Measurements from ENCODE around the gene ITGBL1. TPM values are rescaled to one million over a fixed set of nuclear protein-coding genes. Genes with fewer than 3 reads are reported as not detected.

Gene ITGBL1
- polyA plus RNA-seq, 4 donors = 0.06 to 0.73 TPM; not detected in 2

DNA sequence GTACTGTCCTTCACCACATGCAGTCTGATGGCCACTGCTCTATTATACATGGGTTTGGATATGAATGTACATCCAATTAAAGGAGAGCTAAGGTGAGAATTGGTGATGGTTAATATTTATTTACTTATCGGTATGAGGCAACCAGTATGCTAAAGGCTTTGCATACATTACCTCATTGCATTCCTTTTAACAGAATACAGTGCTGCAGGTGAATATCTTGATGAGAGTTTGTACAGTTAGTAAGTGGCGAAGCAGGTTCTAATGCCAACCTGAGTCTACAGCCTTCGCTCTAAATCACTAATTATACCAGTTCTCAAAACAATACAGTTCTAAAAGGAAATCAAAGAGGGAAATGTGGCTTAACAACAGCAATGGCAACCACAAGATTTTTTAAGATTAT, 284.1 kb downstream of the ITGBL1 start:
- no peaks in the 10 kb centered on the region for H3K9me3 ChIP-seq (ENCODE audit: control insufficient read depth in 2 of 2, insufficient read depth in 1 of 2, low read depth in 1 of 2, low read length in 1 of 2)
- no peak for FAIRE-seq
- no peaks in the 10 kb centered on the region for H3K4me1 ChIP-seq (ENCODE audit: control insufficient read depth in 3 of 3, insufficient read depth in 2 of 3, low read depth in 1 of 3, low read length in 2 of 3)
- H3K27me3 ChIP-seq (ENCODE audit: control insufficient read depth in 3 of 3, insufficient read depth in 3 of 3, low read length in 3 of 3) = no peaks in the 10 kb centered on the region
- H3K36me3 ChIP-seq (ENCODE audit: control insufficient read depth in 3 of 3, insufficient read depth in 2 of 3, low read depth in 1 of 3, low read length in 3 of 3) = no peaks in the 10 kb centered on the region
- H3K27ac ChIP-seq (ENCODE audit: low read depth in 1 of 3, low read length in 2 of 3) = no peak overlapping the region
- DNase-seq = no peak
- 57 to 62% (median 57%) methylated on average over 3 of the region's 3 CpGs for WGBS, 3 donors
- H3K4me3 ChIP-seq (ENCODE audit: low read depth in 1 of 3, low read length in 3 of 3) = no peak overlapping the region

GRCh38 chr13:101738336-101738735, 285.9 kb downstream of the ITGBL1 start:
- no peak for FAIRE-seq
- no peak overlapping the region for H3K27ac ChIP-seq (ENCODE audit: low read depth in 1 of 3, low read length in 2 of 3)
- no peaks in the 10 kb centered on the region for H3K9me3 ChIP-seq (ENCODE audit: control insufficient read depth in 2 of 2, insufficient read depth in 1 of 2, low read depth in 1 of 2, low read length in 1 of 2)
- no peaks in the 10 kb centered on the region for H3K27me3 ChIP-seq (ENCODE audit: control insufficient read depth in 3 of 3, insufficient read depth in 3 of 3, low read length in 3 of 3)
- DNase-seq = no peak
- no peaks in the 10 kb centered on the region for H3K36me3 ChIP-seq (ENCODE audit: control insufficient read depth in 3 of 3, insufficient read depth in 2 of 3, low read depth in 1 of 3, low read length in 3 of 3)
- no peaks in the 10 kb centered on the region for H3K4me1 ChIP-seq (ENCODE audit: control insufficient read depth in 3 of 3, insufficient read depth in 2 of 3, low read depth in 1 of 3, low read length in 2 of 3)
- WGBS, 3 donors = 35 to 72% (median 55%) methylated on average over 2 of the region's 2 CpGs
- no peak overlapping the region for H3K4me3 ChIP-seq (ENCODE audit: low read depth in 1 of 3, low read length in 3 of 3)

- no peak for FAIRE-seq
- H3K4me1 ChIP-seq (ENCODE audit: control insufficient read depth in 3 of 3, insufficient read depth in 2 of 3, low read depth in 1 of 3, low read length in 2 of 3) = no peaks in the 10 kb centered on the region
- 56 to 69% (median 62%) methylated on average over 9 of the region's 9 CpGs for WGBS, 3 donors
- no peak overlapping the region for H3K27ac ChIP-seq (ENCODE audit: low read depth in 1 of 3, low read length in 2 of 3)
- H3K27me3 ChIP-seq (ENCODE audit: control insufficient read depth in 3 of 3, insufficient read depth in 3 of 3, low read length in 3 of 3) = no peaks in the 10 kb centered on the region
- H3K9me3 ChIP-seq (ENCODE audit: control insufficient read depth in 2 of 2, insufficient read depth in 1 of 2, low read depth in 1 of 2, low read length in 1 of 2) = no peaks in the 10 kb centered on the region
- DNase-seq = no peak
- no peaks in the 10 kb centered on the region for H3K36me3 ChIP-seq (ENCODE audit: control insufficient read depth in 3 of 3, insufficient read depth in 2 of 3, low read depth in 1 of 3, low read length in 3 of 3)
- H3K4me3 ChIP-seq (ENCODE audit: low read depth in 1 of 3, low read length in 3 of 3) = no peak overlapping the region
These were observed 287.1 kb downstream of the ITGBL1 start for GRCh38 chr13:101739382-101740178.

- no peaks in the 10 kb centered on the region for H3K4me1 ChIP-seq (ENCODE audit: control insufficient read depth in 3 of 3, insufficient read depth in 2 of 3, low read depth in 1 of 3, low read length in 2 of 3)
- no peaks in the 10 kb centered on the region for H3K27me3 ChIP-seq (ENCODE audit: control insufficient read depth in 3 of 3, insufficient read depth in 3 of 3, low read length in 3 of 3)
- FAIRE-seq (no peak), DNase-seq (no peak)
- no peak overlapping the region for H3K27ac ChIP-seq (ENCODE audit: low read depth in 1 of 3, low read length in 2 of 3)
- no peaks in the 10 kb centered on the region for H3K9me3 ChIP-seq (ENCODE audit: control insufficient read depth in 2 of 2, insufficient read depth in 1 of 2, low read depth in 1 of 2, low read length in 1 of 2)
- no peak overlapping the region for H3K4me3 ChIP-seq (ENCODE audit: low read depth in 1 of 3, low read length in 3 of 3)
- WGBS, 3 donors = 78 to 89% (median 83%) methylated on average over 2 of the region's 2 CpGs
- no peaks in the 10 kb centered on the region for H3K36me3 ChIP-seq (ENCODE audit: control insufficient read depth in 3 of 3, insufficient read depth in 2 of 3, low read depth in 1 of 3, low read length in 3 of 3)
These were observed 294.0 kb downstream of the ITGBL1 start for GRCh38 chr13:101746513-101746912.

DNA sequence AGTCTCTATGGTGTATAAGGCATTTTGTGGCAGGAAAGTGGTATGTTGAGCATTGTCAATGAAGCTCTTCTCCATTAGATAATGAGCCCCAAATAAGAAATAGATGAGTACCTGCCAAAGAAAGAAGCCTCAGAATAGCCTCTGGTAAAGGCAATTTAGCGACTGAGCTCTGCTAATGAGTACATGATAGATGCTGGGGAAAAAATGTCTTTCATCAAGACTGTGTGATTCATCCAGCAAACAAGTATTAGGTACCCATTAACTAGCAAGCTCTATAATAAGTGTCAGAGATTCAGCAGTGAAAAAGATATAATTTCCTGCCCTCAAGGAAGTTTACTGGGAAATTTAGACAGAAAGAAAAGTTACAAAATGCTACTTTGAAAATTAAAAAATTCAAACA, 294.6 kb downstream of the ITGBL1 start:
- FAIRE-seq (no peak), DNase-seq (no peak)
- Histone ChIP-seq H3K27ac (ENCODE audit: low read depth in 1 of 3, low read length in 2 of 3) (no peak overlapping the region), H3K27me3 (ENCODE audit: control insufficient read depth in 3 of 3, insufficient read depth in 3 of 3, low read length in 3 of 3) (no peaks in the 10 kb centered on the region), H3K4me1 (ENCODE audit: control insufficient read depth in 3 of 3, insufficient read depth in 2 of 3, low read depth in 1 of 3, low read length in 2 of 3) (no peaks in the 10 kb centered on the region), H3K4me3 (ENCODE audit: low read depth in 1 of 3, low read length in 3 of 3) (no peak overlapping the region), H3K36me3 (ENCODE audit: control insufficient read depth in 3 of 3, insufficient read depth in 2 of 3, low read depth in 1 of 3, low read length in 3 of 3) (no peaks in the 10 kb centered on the region), H3K9me3 (ENCODE audit: control insufficient read depth in 2 of 2, insufficient read depth in 1 of 2, low read depth in 1 of 2, low read length in 1 of 2) (no peaks in the 10 kb centered on the region)
- WGBS, 3 donors = 30 to 63% (median 43%) methylated on average over 1 of the region's 1 CpG

- H3K36me3 ChIP-seq (ENCODE audit: control insufficient read depth in 3 of 3, insufficient read depth in 2 of 3, low read depth in 1 of 3, low read length in 3 of 3) = no peaks in the 10 kb centered on the region
- 86 to 90% (median 89%) methylated on average over 1 of the region's 1 CpG for WGBS, 3 donors
- FAIRE-seq (no peak), DNase-seq (no peak)
- no peak overlapping the region for H3K4me3 ChIP-seq (ENCODE audit: low read depth in 1 of 3, low read length in 3 of 3)
- H3K27ac ChIP-seq (ENCODE audit: low read depth in 1 of 3, low read length in 2 of 3) = no peak overlapping the region
- H3K27me3 ChIP-seq (ENCODE audit: control insufficient read depth in 3 of 3, insufficient read depth in 3 of 3, low read length in 3 of 3) = no peaks in the 10 kb centered on the region
- H3K4me1 ChIP-seq (ENCODE audit: control insufficient read depth in 3 of 3, insufficient read depth in 2 of 3, low read depth in 1 of 3, low read length in 2 of 3) = no peaks in the 10 kb centered on the region
- no peaks in the 10 kb centered on the region for H3K9me3 ChIP-seq (ENCODE audit: control insufficient read depth in 2 of 2, insufficient read depth in 1 of 2, low read depth in 1 of 2, low read length in 1 of 2)
These were observed 297.1 kb downstream of the ITGBL1 start for GRCh38 chr13:101749584-101749983.

GRCh38 chr13:101751488-101751887, 299.0 kb downstream of the ITGBL1 start:
- Histone ChIP-seq H3K9me3 (ENCODE audit: control insufficient read depth in 2 of 2, insufficient read depth in 1 of 2, low read depth in 1 of 2, low read length in 1 of 2) (no peaks in the 10 kb centered on the region), H3K27me3 (ENCODE audit: control insufficient read depth in 3 of 3, insufficient read depth in 3 of 3, low read length in 3 of 3) (no peaks in the 10 kb centered on the region), H3K4me1 (ENCODE audit: control insufficient read depth in 3 of 3, insufficient read depth in 2 of 3, low read depth in 1 of 3, low read length in 2 of 3) (no peaks in the 10 kb centered on the region), H3K36me3 (ENCODE audit: control insufficient read depth in 3 of 3, insufficient read depth in 2 of 3, low read depth in 1 of 3, low read length in 3 of 3) (no peaks in the 10 kb centered on the region), H3K27ac (ENCODE audit: low read depth in 1 of 3, low read length in 2 of 3) (no peak overlapping the region), H3K4me3 (ENCODE audit: low read depth in 1 of 3, low read length in 3 of 3) (no peak overlapping the region)
- DNase-seq (no peak), FAIRE-seq (no peak)
- WGBS, 3 donors = 7 to 10% (median 10%) methylated on average over 3 of the region's 3 CpGs

DNA sequence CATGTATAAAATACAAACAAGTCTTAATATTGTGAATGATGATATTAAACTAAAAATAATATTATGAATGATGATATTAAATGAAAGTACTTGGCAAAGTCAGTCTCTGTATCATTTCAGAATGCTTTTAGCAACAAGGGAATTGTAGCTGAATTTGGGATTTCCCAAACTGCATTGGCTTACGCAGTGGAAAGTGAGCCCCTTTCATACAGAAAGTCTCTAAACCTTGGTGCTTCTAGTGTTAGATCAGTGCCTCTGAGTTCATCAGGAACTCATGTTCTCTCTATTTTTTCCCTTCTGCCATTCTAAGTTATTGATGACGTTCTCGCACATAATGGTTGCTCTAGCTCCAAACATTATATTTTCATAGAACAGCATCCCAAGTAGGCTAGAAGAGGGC, 300.0 kb downstream of the ITGBL1 start:
- no peak for FAIRE-seq
- Histone ChIP-seq H3K4me3 (ENCODE audit: low read depth in 1 of 3, low read length in 3 of 3) (no peak overlapping the region), H3K9me3 (ENCODE audit: control insufficient read depth in 2 of 2, insufficient read depth in 1 of 2, low read depth in 1 of 2, low read length in 1 of 2) (no peaks in the 10 kb centered on the region), H3K27me3 (ENCODE audit: control insufficient read depth in 3 of 3, insufficient read depth in 3 of 3, low read length in 3 of 3) (no peaks in the 10 kb centered on the region), H3K27ac (ENCODE audit: low read depth in 1 of 3, low read length in 2 of 3) (no peak overlapping the region), H3K36me3 (ENCODE audit: control insufficient read depth in 3 of 3, insufficient read depth in 2 of 3, low read depth in 1 of 3, low read length in 3 of 3) (no peaks in the 10 kb centered on the region), H3K4me1 (ENCODE audit: control insufficient read depth in 3 of 3, insufficient read depth in 2 of 3, low read depth in 1 of 3, low read length in 2 of 3) (no peaks in the 10 kb centered on the region)
- no peak for DNase-seq
- 82 to 90% (median 85%) methylated on average over 3 of the region's 3 CpGs for WGBS, 3 donors
